Endothelial cell of umbilical vein (primary cell): Measurements from ENCODE around the gene TSPAN9. TPM values are rescaled to one million over a fixed set of nuclear protein-coding genes. Genes with fewer than 3 reads are reported as not detected.

Experiments
- BruUV-seq: library from RNA; stranded (reverse); fragments of 400-500 nt; replicated peaks from 2 replicates; lab custom pipeline; 2021; lab: Mats Ljungman, UMichigan
- CTCF ChIA-PET: fragments of 300-600, 350-600 bp; sonication (Branson Sonifier 250); formaldehyde crosslinking; loops from one replicate; lab custom pipeline; 2021; ENCODE audit warnings: antibody characterized with exemption, inconsistent platforms; lab: Charles Lee
- POLR2A ChIA-PET: fragments of 300-600, 350-600 bp; sonication (Branson Sonifier 250); formaldehyde crosslinking; loops from one replicate; lab custom pipeline; 2021; ENCODE audit warnings: antibody characterized with exemption, inconsistent platforms; lab: Charles Lee
- DNase-seq: peaks from one replicate; pipeline ENCODE4 v3.0.0-alpha.2; 2011; ENCODE audit warnings: low read depth, low spot score
- FAIRE-seq: peaks from 2 replicates; lab custom pipeline; 2011; peaks lifted over from hg19 to GRCh38; lab: Jason Lieb, UNC
- H2AFZ ChIP-seq: 2 replicates; pipeline ENCODE4 v1.6.0; 2012; ENCODE audit warnings: low read depth, low read length, control low read depth, inconsistent platforms
- H3K27ac ChIP-seq: 2 replicates; pipeline ENCODE4 v1.5.1; 2011; ENCODE audit warnings: low read depth, mild to moderate bottlenecking, control low read depth, low read length, moderate library complexity; ENCODE audit not compliant: insufficient read depth
- H3K27me3 ChIP-seq, 2 experiments: 2 replicates each; pipeline versions ENCODE4 v1.6.0 to v1.6.1; 2011; ENCODE audit warnings: low read length in 2 of 2, mixed read lengths in 1 of 2; ENCODE audit not compliant: control insufficient read depth in 2 of 2, insufficient read depth in 2 of 2
- H3K36me3 ChIP-seq, 2 experiments: 2 replicates in 1 of 2; 3 replicates in 1 of 2; pipeline ENCODE4 v1.5.1; 2011; ENCODE audit warnings: low read length in 2 of 2, mild to moderate bottlenecking in 1 of 2, moderate library complexity in 1 of 2; ENCODE audit not compliant: control insufficient read depth in 2 of 2, insufficient read depth in 2 of 2; ENCODE audit errors: extremely low read depth in 1 of 2
- H3K4me1 ChIP-seq: 3 replicates; pipeline ENCODE4 v1.5.1; 2011; ENCODE audit warnings: mild to moderate bottlenecking, low read length; ENCODE audit not compliant: control insufficient read depth, insufficient read depth; ENCODE audit errors: extremely low read depth
- H3K4me2 ChIP-seq: 2 replicates; pipeline ENCODE4 v1.6.1; 2011; ENCODE audit warnings: low read length, control low read depth, mixed read lengths; ENCODE audit not compliant: insufficient read depth
- H3K4me3 ChIP-seq, 3 experiments: fragments of 200-600 bp in 1 of 3; sonication (generic), shearing (Covaris generic) in 1 of 3; replicated peaks in 1 of 3; 2 replicates each; pipeline ENCODE4 v1.5.1; 2011 to 2016; ENCODE audit warnings: control low read depth in 3 of 3, low read length in 3 of 3, mild to moderate bottlenecking in 2 of 3, inconsistent platforms in 1 of 3, low read depth in 1 of 3, moderate library complexity in 1 of 3; ENCODE audit not compliant: insufficient read depth in 1 of 3
- H3K79me2 ChIP-seq: 2 replicates; pipeline ENCODE4 v1.6.0; 2012; ENCODE audit warnings: low read length, inconsistent platforms; ENCODE audit not compliant: control insufficient read depth, insufficient read depth
- H3K9ac ChIP-seq: replicated peaks from 2 replicates; pipeline ENCODE3; 2011; ENCODE audit warnings: low read length, control low read depth; ENCODE audit not compliant: insufficient read depth; ENCODE audit errors: extremely low read depth
- H3K9me1 ChIP-seq: replicated peaks from 3 replicates; pipeline ENCODE4 v1.6.0; 2011; ENCODE audit warnings: mild to moderate bottlenecking, low read length; ENCODE audit not compliant: control insufficient read depth, insufficient read depth; ENCODE audit errors: extremely low read depth
- H3K9me3 ChIP-seq: replicated peaks from 2 replicates; pipeline ENCODE4 v1.5.1; 2012; ENCODE audit warnings: low read length, inconsistent platforms; ENCODE audit not compliant: control insufficient read depth, insufficient read depth
- H4K20me1 ChIP-seq: replicated peaks from 2 replicates; pipeline ENCODE3; 2011; ENCODE audit warnings: mild to moderate bottlenecking, low read length; ENCODE audit not compliant: control insufficient read depth, insufficient read depth; ENCODE audit errors: extremely low read depth
- EZH2 ChIP-seq: IDR thresholded peaks from 2 replicates; pipeline ENCODE4 v1.6.1; 2012; ENCODE audit warnings: borderline replicate concordance, low read depth, mild to moderate bottlenecking, moderate library complexity, low read length, inconsistent platforms; ENCODE audit not compliant: severe bottlenecking
- FOS ChIP-seq: IDR thresholded peaks from 2 replicates; pipeline ENCODE4 v1.6.1; 2011; ENCODE audit warnings: mild to moderate bottlenecking, low read length, moderate library complexity, borderline replicate concordance; ENCODE audit not compliant: insufficient read depth
- GATA2 ChIP-seq: IDR thresholded peaks from 2 replicates; pipeline ENCODE4 v1.7.0; 2011; ENCODE audit warnings: low read depth, mild to moderate bottlenecking, moderate library complexity, mixed read lengths, low read length; ENCODE audit not compliant: insufficient read length, insufficient read depth
- JUN ChIP-seq: IDR thresholded peaks from 2 replicates; pipeline ENCODE4 v1.6.1; 2011; ENCODE audit warnings: borderline replicate concordance, low read depth; ENCODE audit not compliant: insufficient read length, insufficient read depth
- MYC ChIP-seq: IDR thresholded peaks from one replicate; pipeline ENCODE4 v1.6.1; 2011; ENCODE audit warnings: mild to moderate bottlenecking, low read depth, low read length
- POLR2A ChIP-seq: IDR thresholded peaks from 2 replicates; pipeline ENCODE4 v1.6.1; 2012; ENCODE audit warnings: low read depth, mild to moderate bottlenecking, control low read depth, low read length
- POLR2AphosphoS5 ChIP-seq: IDR thresholded peaks from 2 replicates; pipeline ENCODE4 v1.6.1; 2012; ENCODE audit warnings: low read depth, mild to moderate bottlenecking, control low read depth, low read length, moderate library complexity; ENCODE audit not compliant: insufficient read depth
- dilution Hi-C: fragments of 300-500 bp; cut with MboI; formaldehyde crosslinking; loops from one replicate; pipeline ENCODE4 v1.15.0; 2019; ENCODE audit warnings: low sequenced_read_pairs; ENCODE audit not compliant: extremely low pct_ligation_motif_present
- intact Hi-C: fragments of 100-400 bp; cut with micrococcal nuclease; formaldehyde crosslinking; loops from one replicate; pipeline ENCODE4 v1.10.0; 2022
- polyA plus RNA-seq, 4 experiments: library from polyadenylated mRNA; depleted of rRNA in 3 of 4; stranded (reverse) in 3 of 4; unstranded in 1 of 4; fragments of >200 nt; gene quantifications; 2 replicates each; pipeline versions ENCODE4 v1.2.1 to v1.2.3, GENCODE V29; 2011 to 2012; ENCODE audit warnings: missing spikeins in 1 of 4
- total RNA-seq: library from RNA; stranded (reverse); gene quantifications from 2 replicates; pipeline ENCODE4 v1.2.3, GENCODE V29; 2021
- TF ChIP-seq, protein P1 (sequence below), 2 donors: IDR thresholded peaks; 1 replicate in 1 of 2; 2 replicates in 1 of 2; pipeline ENCODE4 v1.5.1; 2011; ENCODE audit warnings: low read length in 2 of 2, mild to moderate bottlenecking in 2 of 2, moderate library complexity in 2 of 2, control low read depth in 1 of 2, inconsistent platforms in 1 of 2, low read depth in 1 of 2; ENCODE audit not compliant: insufficient read depth in 1 of 2; ENCODE audit errors: extremely low read depth in 1 of 2
- TF ChIP-seq, protein P2 (sequence below): IDR thresholded peaks from 2 replicates; pipeline ENCODE4 v1.6.1; 2011; ENCODE audit not compliant: insufficient read depth, insufficient read length

The TSPAN9 gene
- total and polyA plus RNA-seq, 2 donors (not counting 3 experiments of a cell fraction or from before 2014, with no cell fraction given), result 43.3 to 66.8 TPM

DNA sequence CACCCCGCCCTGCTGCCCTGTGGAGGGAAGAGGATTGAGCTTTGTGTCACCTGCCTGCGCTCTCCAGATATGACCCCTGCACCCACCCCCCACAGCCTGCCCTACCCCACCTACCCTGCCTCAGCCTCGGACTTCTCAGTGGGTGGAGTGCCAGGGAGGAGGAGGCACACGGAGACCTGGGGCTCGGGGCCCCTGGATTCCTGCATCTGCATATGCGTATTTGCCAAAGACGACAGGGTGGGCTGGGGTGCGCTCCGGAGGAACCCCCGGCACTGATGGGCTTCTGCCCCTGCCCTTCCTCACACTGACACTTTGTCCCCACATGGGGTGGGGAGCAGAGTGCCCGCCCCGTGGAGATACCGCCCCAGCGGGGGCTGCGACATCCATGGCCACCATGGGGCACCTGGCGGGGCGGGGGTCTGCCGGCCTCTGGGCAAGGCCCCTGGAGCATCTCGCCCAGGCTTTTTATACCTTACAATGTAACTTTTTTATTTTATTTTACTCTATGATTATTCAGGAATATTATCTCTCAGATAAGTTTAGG lies 206.0 kb downstream of the TSPAN9 start:
- Histone ChIP-seq H3K4me2 (no peak overlapping the region), H4K20me1 (no peaks in the 10 kb centered on the region), H3K79me2 (no peaks in the 10 kb centered on the region), H3K9me1 (no peaks in the 10 kb centered on the region), H3K4me3 (no peak overlapping the region), H3K9me3 (no peaks in the 10 kb centered on the region), H3K27ac (no peak overlapping the region), H3K36me3 (peaks cover 0 to 10% of the 10 kb centered on the region in 2 experiments), H3K4me1 (no peaks in the 10 kb centered on the region), H2AFZ (no peak overlapping the region), H3K27me3 (no peaks in the 10 kb centered on the region), H3K9ac (no peak overlapping the region)
- no TSS peak for BruUV-seq
- TF ChIP-seq, protein P1, sequence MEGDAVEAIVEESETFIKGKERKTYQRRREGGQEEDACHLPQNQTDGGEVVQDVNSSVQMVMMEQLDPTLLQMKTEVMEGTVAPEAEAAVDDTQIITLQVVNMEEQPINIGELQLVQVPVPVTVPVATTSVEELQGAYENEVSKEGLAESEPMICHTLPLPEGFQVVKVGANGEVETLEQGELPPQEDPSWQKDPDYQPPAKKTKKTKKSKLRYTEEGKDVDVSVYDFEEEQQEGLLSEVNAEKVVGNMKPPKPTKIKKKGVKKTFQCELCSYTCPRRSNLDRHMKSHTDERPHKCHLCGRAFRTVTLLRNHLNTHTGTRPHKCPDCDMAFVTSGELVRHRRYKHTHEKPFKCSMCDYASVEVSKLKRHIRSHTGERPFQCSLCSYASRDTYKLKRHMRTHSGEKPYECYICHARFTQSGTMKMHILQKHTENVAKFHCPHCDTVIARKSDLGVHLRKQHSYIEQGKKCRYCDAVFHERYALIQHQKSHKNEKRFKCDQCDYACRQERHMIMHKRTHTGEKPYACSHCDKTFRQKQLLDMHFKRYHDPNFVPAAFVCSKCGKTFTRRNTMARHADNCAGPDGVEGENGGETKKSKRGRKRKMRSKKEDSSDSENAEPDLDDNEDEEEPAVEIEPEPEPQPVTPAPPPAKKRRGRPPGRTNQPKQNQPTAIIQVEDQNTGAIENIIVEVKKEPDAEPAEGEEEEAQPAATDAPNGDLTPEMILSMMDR (IDR thresholded peaks at IDR 0.05; ENCODE audit: extremely low read depth in 1 of 2, insufficient read depth in 1 of 2, low read depth in 1 of 2, low read length in 2 of 2), result no peak
- TF ChIP-seq MYC (no peak), POLR2AphosphoS5 (no peak), FOS (no peak), JUN (no peak), GATA2 (no peak), POLR2A (no peak), EZH2 (no peak)
- TF ChIP-seq, protein P2, sequence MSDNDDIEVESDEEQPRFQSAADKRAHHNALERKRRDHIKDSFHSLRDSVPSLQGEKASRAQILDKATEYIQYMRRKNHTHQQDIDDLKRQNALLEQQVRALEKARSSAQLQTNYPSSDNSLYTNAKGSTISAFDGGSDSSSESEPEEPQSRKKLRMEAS, result no peak
- ChIA-PET POLR2A (no interaction called here), CTCF (no interaction called here)
- no peak for DNase-seq
- dilution Hi-C loops (no loop called here), intact Hi-C loops (no loop called here)
- no peak for FAIRE-seq
